Ovary (tissue), 3 donors: Measurements from ENCODE around the gene CDK19.

Experiments
- EP300 ChIP-seq: sonication (generic); formaldehyde crosslinking; IDR thresholded peaks from one replicate; pipeline ENCODE4 v1.6.1; 2017; ENCODE audit warnings: antibody characterized with exemption
- TF ChIP-seq, protein P1 (sequence below), 3 donors: fragments of 450-650 bp in 2 of 3; fragments of 200-600 bp in 1 of 3; IDR thresholded peaks; one replicate each; pipeline versions ENCODE4 v1.5.1 to v1.8.0; 2016 to 2022; ENCODE audit warnings: antibody characterized with exemption in 3 of 3, mild to moderate bottlenecking in 1 of 3
- donor health status: DM: no; HTN: no; CAD: no.

DNA sequence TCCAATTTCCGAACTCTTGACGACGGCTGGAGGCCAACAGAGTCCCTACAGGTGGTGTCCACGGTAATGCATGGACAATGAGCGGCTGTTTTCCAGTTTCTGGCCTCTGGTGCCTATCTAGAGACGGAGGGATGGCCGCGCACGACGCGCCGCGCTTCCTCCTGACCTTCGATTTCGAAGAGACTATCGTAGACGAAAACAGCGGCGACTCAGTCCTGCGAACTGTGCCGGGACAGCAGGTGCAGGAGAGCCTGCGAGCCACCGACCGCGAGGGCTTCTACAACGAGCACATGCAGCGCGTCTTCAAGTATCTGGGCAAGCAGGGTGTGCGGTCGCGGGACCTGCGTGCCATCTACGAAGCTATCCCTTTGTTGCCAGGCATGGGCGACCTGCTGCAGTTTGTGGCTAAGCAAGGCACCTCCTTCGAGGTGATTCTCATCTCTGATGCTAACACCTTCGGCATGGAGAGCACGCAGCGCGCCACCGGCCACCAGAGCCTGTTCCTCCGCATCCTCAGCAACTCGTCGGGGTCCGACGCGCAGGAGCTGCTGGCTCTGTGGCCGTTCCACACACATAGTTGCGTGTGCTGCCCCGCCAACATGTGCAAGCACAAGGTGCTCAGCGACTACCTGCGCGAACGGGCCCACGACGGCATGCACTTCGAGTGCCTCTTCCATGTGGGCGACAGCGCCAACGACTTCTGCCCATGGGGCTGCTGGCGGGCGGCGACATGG, 169.4 kb downstream of the CDK19 start:
- TF ChIP-seq EP300 = no peak
- TF ChIP-seq, protein P1, sequence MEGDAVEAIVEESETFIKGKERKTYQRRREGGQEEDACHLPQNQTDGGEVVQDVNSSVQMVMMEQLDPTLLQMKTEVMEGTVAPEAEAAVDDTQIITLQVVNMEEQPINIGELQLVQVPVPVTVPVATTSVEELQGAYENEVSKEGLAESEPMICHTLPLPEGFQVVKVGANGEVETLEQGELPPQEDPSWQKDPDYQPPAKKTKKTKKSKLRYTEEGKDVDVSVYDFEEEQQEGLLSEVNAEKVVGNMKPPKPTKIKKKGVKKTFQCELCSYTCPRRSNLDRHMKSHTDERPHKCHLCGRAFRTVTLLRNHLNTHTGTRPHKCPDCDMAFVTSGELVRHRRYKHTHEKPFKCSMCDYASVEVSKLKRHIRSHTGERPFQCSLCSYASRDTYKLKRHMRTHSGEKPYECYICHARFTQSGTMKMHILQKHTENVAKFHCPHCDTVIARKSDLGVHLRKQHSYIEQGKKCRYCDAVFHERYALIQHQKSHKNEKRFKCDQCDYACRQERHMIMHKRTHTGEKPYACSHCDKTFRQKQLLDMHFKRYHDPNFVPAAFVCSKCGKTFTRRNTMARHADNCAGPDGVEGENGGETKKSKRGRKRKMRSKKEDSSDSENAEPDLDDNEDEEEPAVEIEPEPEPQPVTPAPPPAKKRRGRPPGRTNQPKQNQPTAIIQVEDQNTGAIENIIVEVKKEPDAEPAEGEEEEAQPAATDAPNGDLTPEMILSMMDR (IDR thresholded peaks at IDR 0.05) = no peak
